ENCODE measurements around the gene RPL36AL.

- TF ChIP-seq CTCF (IDR thresholded peaks at IDR 0.05), result no peak
- no peak for TF ChIP-seq POLR2A (IDR thresholded peaks at IDR 0.05)
These were observed 22.3 kb downstream of the RPL36AL start for GRCh38 chr14:49598189-49598484.
